Left lung (tissue), 10 donors: ENCODE results near the gene CHN1. TPM values are rescaled to one million over a fixed set of nuclear protein-coding genes. Genes with fewer than 3 reads are reported as not detected.

Source experiments
- ATAC-seq: fragments of 200-7000 bp; cut with Tn5 transposase; one replicate; pipeline ENCODE4 v1.9.1; 2020; ENCODE audit warnings: moderate library complexity
- DNase-seq, 4 donors: peaks; one replicate each; pipeline ENCODE4 v3.0.0-alpha.2; 2013 to 2020
- H3K27ac ChIP-seq, 2 donors: fragments of 200-600 bp; sonication (generic) in 1 of 2; one replicate each; pipeline versions ENCODE4 v1.5.0 to v1.8.0; 2020 to 2021
- H3K27me3 ChIP-seq, 2 donors: fragments of 200-600 bp; sonication (generic) in 1 of 2; one replicate each; pipeline versions ENCODE4 v1.5.0 to v1.8.0; 2020 to 2021
- H3K36me3 ChIP-seq, 2 donors: fragments of 200-600 bp; sonication (generic) in 1 of 2; one replicate each; pipeline versions ENCODE4 v1.5.0 to v1.8.0; 2020 to 2021
- H3K4me1 ChIP-seq, 2 donors: fragments of 200-600 bp; one replicate each; pipeline ENCODE4 v1.8.0; 2021
- H3K4me3 ChIP-seq, 2 donors: fragments of 200-600 bp; sonication (generic) in 1 of 2; one replicate each; pipeline versions ENCODE4 v1.5.0 to v1.8.0; 2020 to 2021; ENCODE audit warnings: mild to moderate bottlenecking in 1 of 2
- H3K9me3 ChIP-seq, 2 donors: fragments of 200-600 bp; sonication (generic) in 1 of 2; one replicate each; pipeline versions ENCODE4 v1.5.0 to v1.8.0; 2020 to 2021
- intact Hi-C, 2 donors: fragments of 100-400 bp; cut with DNase I; formaldehyde crosslinking; loops; one replicate each; pipeline versions ENCODE4 v1.11.2 to v1.14.2; 2022
- polyA plus RNA-seq, 6 donors: library from polyadenylated mRNA; unstranded; fragments of 120-200 nt; gene quantifications; one replicate each; pipeline ENCODE4 v1.2.1, GENCODE V29; 2013; ENCODE audit not compliant: insufficient read length in 6 of 6
- total RNA-seq, 2 donors: library from RNA; stranded (reverse); fragmentation: NEBNext Ultra II Directional; extraction: Animal tissue kit (Norgen Biotek cat#: 25700); gene quantifications; one replicate each; pipeline ENCODE4 v1.2.1, GENCODE V29; 2021
- TF ChIP-seq, protein P1 (sequence below), 2 donors: fragments of 200-600 bp; sonication (generic) in 1 of 2; IDR thresholded peaks; one replicate each; pipeline versions ENCODE4 v1.5.0 to v1.8.0; 2021; ENCODE audit warnings: antibody characterized with exemption in 2 of 2
- donor health status: DM: no; HTN: yes; CAD: no.
- donor health status: DM: no; HTN: no; CAD: no.

CHN1 gene
- total and polyA plus RNA-seq, 8 donors, result 27.4 to 170 (median 99.9) TPM

DNA sequence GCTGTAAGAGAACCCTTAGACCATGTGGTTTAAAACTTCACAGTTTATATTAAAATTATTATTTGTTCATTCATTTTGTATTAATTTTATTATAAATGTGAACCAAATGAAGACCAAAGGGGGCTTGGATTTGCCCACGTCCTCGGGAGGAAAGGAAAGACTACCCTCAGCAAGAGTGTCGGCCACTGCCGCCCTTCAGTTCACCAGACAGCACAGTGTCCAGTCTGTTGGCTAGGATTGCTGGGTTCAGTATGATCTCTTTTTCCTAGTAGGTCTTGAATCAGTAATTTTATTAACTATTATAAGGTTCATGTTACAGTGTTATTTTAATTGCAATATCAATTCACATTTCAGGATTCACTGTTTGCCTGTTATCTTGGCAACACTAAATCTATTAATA lies 162.7 kb downstream of the CHN1 start:
- TF ChIP-seq, protein P1, sequence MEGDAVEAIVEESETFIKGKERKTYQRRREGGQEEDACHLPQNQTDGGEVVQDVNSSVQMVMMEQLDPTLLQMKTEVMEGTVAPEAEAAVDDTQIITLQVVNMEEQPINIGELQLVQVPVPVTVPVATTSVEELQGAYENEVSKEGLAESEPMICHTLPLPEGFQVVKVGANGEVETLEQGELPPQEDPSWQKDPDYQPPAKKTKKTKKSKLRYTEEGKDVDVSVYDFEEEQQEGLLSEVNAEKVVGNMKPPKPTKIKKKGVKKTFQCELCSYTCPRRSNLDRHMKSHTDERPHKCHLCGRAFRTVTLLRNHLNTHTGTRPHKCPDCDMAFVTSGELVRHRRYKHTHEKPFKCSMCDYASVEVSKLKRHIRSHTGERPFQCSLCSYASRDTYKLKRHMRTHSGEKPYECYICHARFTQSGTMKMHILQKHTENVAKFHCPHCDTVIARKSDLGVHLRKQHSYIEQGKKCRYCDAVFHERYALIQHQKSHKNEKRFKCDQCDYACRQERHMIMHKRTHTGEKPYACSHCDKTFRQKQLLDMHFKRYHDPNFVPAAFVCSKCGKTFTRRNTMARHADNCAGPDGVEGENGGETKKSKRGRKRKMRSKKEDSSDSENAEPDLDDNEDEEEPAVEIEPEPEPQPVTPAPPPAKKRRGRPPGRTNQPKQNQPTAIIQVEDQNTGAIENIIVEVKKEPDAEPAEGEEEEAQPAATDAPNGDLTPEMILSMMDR (IDR thresholded peaks at IDR 0.05), result no peak
- Histone ChIP-seq H3K27ac (no peak overlapping the region), H3K27me3 (no peaks in the 10 kb centered on the region), H3K9me3 (no peaks in the 10 kb centered on the region), H3K4me3 (no peak overlapping the region), H3K4me1 (peaks cover 0 to 5% of the 10 kb centered on the region in 2 donors), H3K36me3 (no peaks in the 10 kb centered on the region)
- DNase-seq (no peak), ATAC-seq (no peak)
- intact Hi-C loops, result no loop called here

DNA sequence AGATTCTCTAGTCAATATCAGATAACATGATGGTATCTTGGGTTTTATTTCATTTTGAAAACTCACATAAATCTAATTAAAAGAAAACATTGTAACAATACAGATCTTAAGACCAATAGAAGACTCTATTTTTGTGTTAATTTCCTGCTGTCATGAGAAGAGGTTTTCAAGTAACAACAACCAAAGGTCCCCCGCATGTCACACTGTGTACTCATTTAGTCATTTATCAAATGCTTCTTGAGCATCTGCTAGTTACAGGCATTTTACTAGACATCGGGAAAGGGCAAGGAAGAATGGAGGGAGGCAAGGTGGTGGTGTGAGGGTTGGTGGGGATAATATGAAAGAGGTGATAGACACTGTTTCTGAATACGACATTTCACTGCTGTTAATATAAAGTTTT lies 163.2 kb downstream of the CHN1 start:
- no peak overlapping the region for H3K27ac ChIP-seq
- no peaks in the 10 kb centered on the region for H3K9me3 ChIP-seq
- H3K27me3 ChIP-seq, result no peaks in the 10 kb centered on the region
- DNase-seq (no peak), ATAC-seq (no peak)
- peaks cover 0 to 5% of the 10 kb centered on the region in 2 donors for H3K4me1 ChIP-seq
- H3K36me3 ChIP-seq, result no peaks in the 10 kb centered on the region
- TF ChIP-seq, protein P1 (IDR thresholded peaks at IDR 0.05), result no peak
- no peak overlapping the region for H3K4me3 ChIP-seq
- intact Hi-C loops, result no loop called here

DNA sequence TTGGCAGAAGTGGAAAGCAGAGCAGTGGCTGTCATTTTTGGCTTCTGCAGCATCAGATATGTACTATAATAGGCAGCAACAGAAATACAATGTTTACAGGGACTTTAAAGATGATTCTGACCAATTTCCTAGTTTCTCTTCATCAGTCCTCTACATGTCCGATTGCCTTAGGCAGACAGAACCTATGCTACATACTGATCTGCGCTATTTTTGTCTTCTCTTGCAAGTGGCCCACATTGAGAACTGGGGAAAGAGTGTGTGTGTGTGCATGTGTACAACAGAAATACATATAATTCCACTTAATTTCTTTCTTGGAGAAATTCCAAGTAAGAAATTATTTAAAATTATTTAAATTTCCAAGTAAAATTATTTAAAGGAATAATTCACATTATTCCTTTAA lies 163.8 kb downstream of the CHN1 start:
- H3K4me1 ChIP-seq, result peaks cover 0 to 5% of the 10 kb centered on the region in 2 donors
- TF ChIP-seq, protein P1 (IDR thresholded peaks at IDR 0.05), result no peak
- H3K27ac ChIP-seq, result no peak overlapping the region
- intact Hi-C loops, result no loop called here
- no peaks in the 10 kb centered on the region for H3K9me3 ChIP-seq
- no peak for DNase-seq
- H3K27me3 ChIP-seq, result no peaks in the 10 kb centered on the region
- H3K36me3 ChIP-seq, result no peaks in the 10 kb centered on the region
- no peak for ATAC-seq
- no peak overlapping the region for H3K4me3 ChIP-seq

- intact Hi-C loops, result no loop called here
- H3K36me3 ChIP-seq, result no peaks in the 10 kb centered on the region
- ATAC-seq, result no peak
These were observed 164.7 kb downstream of the CHN1 start for GRCh38 chr2:174840436-174840835.

GRCh38 chr2:174839662-174840061 lies 165.5 kb downstream of the CHN1 start:
- Histone ChIP-seq H3K4me3 (no peak overlapping the region), H3K27me3 (no peaks in the 10 kb centered on the region), H3K9me3 (no peaks in the 10 kb centered on the region), H3K36me3 (no peaks in the 10 kb centered on the region), H3K27ac (no peak overlapping the region), H3K4me1 (peaks cover 0 to 4% of the 10 kb centered on the region in 2 donors)
- ATAC-seq, result no peak
- TF ChIP-seq, protein P1 (IDR thresholded peaks at IDR 0.05), result no peak
- DNase-seq, result no peak
- intact Hi-C loops, result no loop called here

More at GRCh38 chr2:174840436-174840835, 164.7 kb downstream of the CHN1 start:
- DNase-seq, result no peak
- no peaks in the 10 kb centered on the region for H3K27me3 ChIP-seq
- no peak overlapping the region for H3K27ac ChIP-seq
- no peaks in the 10 kb centered on the region for H3K9me3 ChIP-seq
- TF ChIP-seq, protein P1 (IDR thresholded peaks at IDR 0.05), result no peak
- H3K4me1 ChIP-seq, result peaks cover 0 to 5% of the 10 kb centered on the region in 2 donors
- no peak overlapping the region for H3K4me3 ChIP-seq
